ENCODE measurements around the gene TIAM2. TPM values are rescaled to one million over a fixed set of nuclear protein-coding genes. Genes with fewer than 3 reads are reported as not detected.

The TIAM2 gene
- total RNA-seq, 2 donors from 2014 or later, result 5.1 to 6.7 TPM

DNA sequence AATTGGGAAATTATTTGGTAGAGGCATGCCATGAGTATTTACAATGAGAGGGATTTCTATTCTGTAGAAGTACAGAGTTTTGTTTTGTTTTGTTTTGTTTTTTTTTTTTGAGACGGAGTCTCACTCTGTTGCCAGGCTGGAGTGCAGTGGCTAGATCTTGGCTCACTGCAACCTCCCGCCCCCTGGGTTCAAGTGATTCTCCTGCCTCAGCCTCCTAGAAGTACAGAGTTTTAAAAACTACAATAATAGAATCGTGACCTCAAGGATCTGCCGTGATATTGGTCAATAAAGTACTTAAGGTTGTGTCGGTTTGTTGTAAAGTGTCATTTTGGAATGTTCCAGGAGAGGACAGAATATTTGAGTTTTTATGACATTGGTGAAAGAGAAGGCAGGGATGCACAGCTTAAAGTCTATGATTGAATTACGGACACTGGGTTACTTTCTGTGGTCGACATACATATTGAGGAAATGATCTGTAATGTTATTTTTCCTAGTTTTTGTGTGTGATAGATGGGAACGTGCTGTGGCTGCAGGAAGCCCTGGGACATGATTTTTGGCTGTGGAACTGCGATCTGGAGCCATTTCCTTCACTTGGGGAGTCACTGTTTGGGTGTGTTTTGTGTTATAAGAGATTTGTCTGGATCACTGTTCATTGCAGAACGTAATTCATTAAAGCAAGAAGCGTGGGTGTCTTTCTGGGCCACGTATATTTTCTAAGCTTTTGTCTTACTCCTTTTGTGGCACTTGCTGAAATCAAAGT lies 59.6 kb downstream of the TIAM2 start:
- TF ChIP-seq, protein P1, sequence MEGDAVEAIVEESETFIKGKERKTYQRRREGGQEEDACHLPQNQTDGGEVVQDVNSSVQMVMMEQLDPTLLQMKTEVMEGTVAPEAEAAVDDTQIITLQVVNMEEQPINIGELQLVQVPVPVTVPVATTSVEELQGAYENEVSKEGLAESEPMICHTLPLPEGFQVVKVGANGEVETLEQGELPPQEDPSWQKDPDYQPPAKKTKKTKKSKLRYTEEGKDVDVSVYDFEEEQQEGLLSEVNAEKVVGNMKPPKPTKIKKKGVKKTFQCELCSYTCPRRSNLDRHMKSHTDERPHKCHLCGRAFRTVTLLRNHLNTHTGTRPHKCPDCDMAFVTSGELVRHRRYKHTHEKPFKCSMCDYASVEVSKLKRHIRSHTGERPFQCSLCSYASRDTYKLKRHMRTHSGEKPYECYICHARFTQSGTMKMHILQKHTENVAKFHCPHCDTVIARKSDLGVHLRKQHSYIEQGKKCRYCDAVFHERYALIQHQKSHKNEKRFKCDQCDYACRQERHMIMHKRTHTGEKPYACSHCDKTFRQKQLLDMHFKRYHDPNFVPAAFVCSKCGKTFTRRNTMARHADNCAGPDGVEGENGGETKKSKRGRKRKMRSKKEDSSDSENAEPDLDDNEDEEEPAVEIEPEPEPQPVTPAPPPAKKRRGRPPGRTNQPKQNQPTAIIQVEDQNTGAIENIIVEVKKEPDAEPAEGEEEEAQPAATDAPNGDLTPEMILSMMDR (IDR thresholded peaks at IDR 0.05), result no peak
- no peak overlapping the region for H3K4me3 ChIP-seq

DNA sequence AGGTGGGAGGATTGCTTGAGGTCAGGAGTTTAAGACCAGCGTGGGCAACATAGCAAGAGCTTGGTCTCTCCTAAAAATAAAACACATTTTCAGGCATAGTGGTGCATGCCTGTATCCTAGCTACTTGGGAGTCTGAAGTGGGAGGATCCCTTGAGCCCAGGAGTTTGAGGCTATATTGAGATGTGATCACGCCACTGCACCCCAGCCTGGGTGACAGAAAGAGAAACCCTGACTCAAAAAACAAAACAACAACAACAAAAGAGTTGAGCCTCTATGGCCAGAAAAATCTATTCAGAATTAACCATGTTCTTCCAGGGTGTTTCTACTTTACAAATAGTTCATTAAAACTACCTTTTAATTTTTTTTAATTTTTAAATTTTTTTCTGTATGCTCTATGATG lies 60.6 kb downstream of the TIAM2 start:
- TF ChIP-seq, protein P1 (IDR thresholded peaks at IDR 0.05), result no peak
- intact Hi-C loops (cut with DNase I), result no loop called here

More for the DNA sequence above, 59.6 kb downstream of the TIAM2 start:
- Histone ChIP-seq H3K9me3 (no peaks in the 10 kb centered on the region), H3K4me1 (no peaks in the 10 kb centered on the region), H3K27me3 (no peaks in the 10 kb centered on the region), H3K27ac (no peak overlapping the region), H3K9ac (ENCODE audit: low read depth in 2 of 2, low read length in 2 of 2) (no peak overlapping the region), H3K36me3 (no peaks in the 10 kb centered on the region)
- intact Hi-C loops (cut with DNase I), result no loop called here
- DNase-seq, result no peak

DNA sequence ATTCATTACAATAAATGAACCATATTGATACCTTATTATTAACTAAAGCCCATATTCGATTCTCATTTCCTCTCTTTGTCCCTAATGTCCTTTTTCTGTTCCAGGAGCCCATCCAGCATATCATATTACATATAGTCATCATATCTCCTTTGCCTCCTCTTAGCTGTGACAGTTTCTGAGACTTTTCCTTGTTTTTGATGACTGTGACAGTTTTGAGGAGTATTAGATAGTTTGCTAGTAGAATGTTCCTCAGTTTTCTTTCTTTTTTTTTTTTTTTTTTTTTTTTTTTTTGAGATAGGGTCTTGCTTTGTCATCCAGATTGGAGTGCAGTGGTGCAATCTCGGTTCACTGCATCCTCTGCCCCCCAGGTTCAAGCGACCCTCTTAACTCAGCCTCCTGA lies 61.6 kb downstream of the TIAM2 start:
- intact Hi-C loops (cut with DNase I), result no loop called here
- Histone ChIP-seq H3K27me3 (no peaks in the 10 kb centered on the region), H3K9ac (ENCODE audit: low read depth in 2 of 2, low read length in 2 of 2) (no peak overlapping the region), H3K9me3 (no peaks in the 10 kb centered on the region), H3K36me3 (no peaks in the 10 kb centered on the region), H3K27ac (no peak overlapping the region), H3K4me1 (no peaks in the 10 kb centered on the region), H3K4me3 (no peak overlapping the region)
- TF ChIP-seq, protein P1 (IDR thresholded peaks at IDR 0.05), result no peak
- no peak for DNase-seq

More for the DNA sequence above, 60.6 kb downstream of the TIAM2 start:
- no peak overlapping the region for H3K4me3 ChIP-seq
- no peaks in the 10 kb centered on the region for H3K27me3 ChIP-seq
- H3K27ac ChIP-seq, result no peak overlapping the region
- H3K9me3 ChIP-seq, result no peaks in the 10 kb centered on the region
- H3K9ac ChIP-seq (ENCODE audit: low read depth in 2 of 2, low read length in 2 of 2), result no peak overlapping the region
- H3K36me3 ChIP-seq, result no peaks in the 10 kb centered on the region
- DNase-seq, result no peak
- no peaks in the 10 kb centered on the region for H3K4me1 ChIP-seq

DNA sequence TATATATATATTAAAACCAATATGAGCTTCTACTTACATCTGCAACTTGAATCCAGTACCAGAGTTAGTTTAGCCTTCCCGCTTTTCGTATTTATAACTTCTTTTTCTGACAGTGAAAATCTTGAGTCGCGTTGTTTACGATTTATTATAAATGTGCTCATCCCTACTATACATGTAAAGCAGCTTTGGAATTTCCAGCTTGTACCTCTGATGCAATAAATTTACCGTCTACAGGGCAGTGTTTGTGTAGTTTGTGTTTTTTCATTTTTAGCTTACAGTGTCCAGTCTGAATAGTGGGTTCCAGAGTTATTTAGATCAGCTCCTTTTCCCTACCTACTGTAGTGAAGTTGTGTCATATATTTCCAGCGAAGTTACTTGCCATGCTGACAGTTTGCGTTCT lies 66.3 kb downstream of the TIAM2 start:
- H3K9ac ChIP-seq (ENCODE audit: low read depth in 2 of 2, low read length in 2 of 2), result no peak overlapping the region
- H3K9me3 ChIP-seq, result no peaks in the 10 kb centered on the region
- TF ChIP-seq, protein P1 (IDR thresholded peaks at IDR 0.05), result no peak
- intact Hi-C loops (cut with DNase I), result no loop called here
- H3K36me3 ChIP-seq, result no peaks in the 10 kb centered on the region
- DNase-seq, result no peak
- H3K27me3 ChIP-seq, result no peaks in the 10 kb centered on the region
- no peaks in the 10 kb centered on the region for H3K4me1 ChIP-seq
- no peak overlapping the region for H3K27ac ChIP-seq
- H3K4me3 ChIP-seq, result no peak overlapping the region

DNA sequence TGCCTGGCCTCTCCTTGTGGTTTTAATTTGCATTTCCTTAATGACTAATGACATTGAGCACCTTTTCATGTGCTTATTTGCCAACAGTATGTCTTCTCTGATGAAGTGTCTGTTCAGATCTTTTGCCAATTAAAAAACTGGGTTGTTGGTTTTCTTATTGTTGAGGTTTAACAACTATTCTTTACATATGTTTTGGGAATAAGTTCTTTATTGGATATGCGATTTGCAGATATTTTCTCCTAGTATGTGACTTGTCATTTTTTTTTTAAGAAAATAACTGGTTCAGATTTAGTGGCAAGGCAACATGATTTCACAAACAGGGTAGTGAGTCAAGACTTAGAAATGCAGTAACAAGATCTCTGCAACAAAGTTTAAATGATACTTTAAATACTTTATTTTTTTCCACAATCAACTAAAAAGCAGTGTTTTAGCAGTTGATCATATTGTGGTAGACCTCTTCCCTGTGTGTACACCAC lies 67.8 kb downstream of the TIAM2 start:
- no peak overlapping the region for H3K9ac ChIP-seq (ENCODE audit: low read depth in 2 of 2, low read length in 2 of 2)
- no peaks in the 10 kb centered on the region for H3K9me3 ChIP-seq
- no peak overlapping the region for H3K4me3 ChIP-seq

More for the DNA sequence above, 67.8 kb downstream of the TIAM2 start:
- Histone ChIP-seq H3K27ac (no peak overlapping the region), H3K4me1 (no peaks in the 10 kb centered on the region), H3K27me3 (no peaks in the 10 kb centered on the region), H3K36me3 (no peaks in the 10 kb centered on the region)
- no peak for DNase-seq
- intact Hi-C loops (cut with DNase I), result no loop called here
- TF ChIP-seq, protein P1 (IDR thresholded peaks at IDR 0.05), result no peak
